HEK293 (cell line): ENCODE results near the gene STX18.

ENCODE experiments used
- GFI1B ChIP-seq: fragments of 450-650 bp; formaldehyde crosslinking; IDR thresholded peaks from 2 replicates; pipeline ENCODE4 v1.5.1; 2016; ENCODE audit warnings: missing biosample characterization, missing genetic modification characterization
- GLI2 ChIP-seq: fragments of 450-650 bp; formaldehyde crosslinking; IDR thresholded peaks from 2 replicates; pipeline ENCODE4; 2017; ENCODE audit warnings: missing biosample characterization, missing genetic modification characterization, low read depth, borderline replicate concordance
- GLI4 ChIP-seq: fragments of 450-650 bp; formaldehyde crosslinking; IDR thresholded peaks from 2 replicates; pipeline ENCODE4 v1.5.1; 2016; ENCODE audit warnings: missing biosample characterization, missing genetic modification characterization
- HIC1 ChIP-seq: fragments of 450-650 bp; formaldehyde crosslinking; IDR thresholded peaks from 2 replicates; pipeline ENCODE4 v1.5.1; 2016; ENCODE audit warnings: missing biosample characterization, missing genetic modification characterization
- HOXA7 ChIP-seq: sonication (generic); formaldehyde crosslinking; IDR thresholded peaks from 2 replicates; pipeline ENCODE4 v1.8.1; 2022; ENCODE audit warnings: missing genetic modification reagents, borderline replicate concordance
- MYNN ChIP-seq: fragments of 450-650 bp; formaldehyde crosslinking; IDR thresholded peaks from 2 replicates; pipeline ENCODE4 v1.5.1; 2016; ENCODE audit warnings: missing biosample characterization, missing genetic modification characterization, borderline replicate concordance
- PRDM10 ChIP-seq: fragments of 450-650 bp; formaldehyde crosslinking; IDR thresholded peaks from 2 replicates; pipeline ENCODE4 v1.5.1; 2016; ENCODE audit warnings: missing biosample characterization, missing genetic modification characterization
- REST ChIP-seq: fragments of 450-650 bp; formaldehyde crosslinking; IDR thresholded peaks from 2 replicates; pipeline ENCODE4 v1.5.1; 2016; ENCODE audit warnings: missing biosample characterization, missing genetic modification characterization
- SP7 ChIP-seq: fragments of 450-650 bp; formaldehyde crosslinking; IDR thresholded peaks from 2 replicates; pipeline ENCODE4 v1.5.1; 2016; ENCODE audit warnings: missing biosample characterization, missing genetic modification characterization
- ZBTB17 ChIP-seq: fragments of 450-650 bp; formaldehyde crosslinking; IDR thresholded peaks from 2 replicates; pipeline ENCODE4 v1.5.1; 2016; ENCODE audit warnings: missing biosample characterization, missing genetic modification characterization
- ZIC2 ChIP-seq: fragments of 450-650 bp; formaldehyde crosslinking; IDR thresholded peaks from 2 replicates; pipeline ENCODE4 v1.5.1; 2016; ENCODE audit warnings: missing biosample characterization, missing genetic modification characterization
- ZNF114 ChIP-seq: fragments of 450-650 bp; formaldehyde crosslinking; IDR thresholded peaks from 2 replicates; pipeline ENCODE4 v1.5.0; 2017; ENCODE audit warnings: missing biosample characterization, missing genetic modification characterization
- ZNF394 ChIP-seq: fragments of 450-650 bp; formaldehyde crosslinking; IDR thresholded peaks from 2 replicates; pipeline ENCODE4 v1.5.1; 2016; ENCODE audit warnings: missing biosample characterization, missing genetic modification characterization, mild to moderate bottlenecking, moderate library complexity, borderline replicate concordance
- ZNF398 ChIP-seq: fragments of 450-650 bp; formaldehyde crosslinking; IDR thresholded peaks from 2 replicates; pipeline ENCODE4 v1.5.1; 2017; ENCODE audit warnings: missing biosample characterization, missing genetic modification characterization
- ZNF518A ChIP-seq: fragments of 450-650 bp; formaldehyde crosslinking; conservative IDR thresholded peaks from 2 replicates; pipeline ENCODE4 v1.5.1; 2016; ENCODE audit warnings: low read depth, missing biosample characterization, missing genetic modification characterization
- ZNF521 ChIP-seq: fragments of 450-650 bp; formaldehyde crosslinking; IDR thresholded peaks from 2 replicates; pipeline ENCODE4 v1.5.1; 2017; ENCODE audit warnings: missing biosample characterization, mild to moderate bottlenecking, missing genetic modification characterization
- ZNF623 ChIP-seq: fragments of 450-650 bp; formaldehyde crosslinking; IDR thresholded peaks from 2 replicates; pipeline ENCODE4 v1.5.1; 2016; ENCODE audit warnings: missing biosample characterization, missing genetic modification characterization
- ZNF785 ChIP-seq: fragments of 450-650 bp; formaldehyde crosslinking; IDR thresholded peaks from 2 replicates; pipeline ENCODE4 v1.5.1; 2016; ENCODE audit warnings: missing biosample characterization, missing genetic modification characterization
- ZSCAN18 ChIP-seq: fragments of 450-650 bp; formaldehyde crosslinking; IDR thresholded peaks from 2 replicates; pipeline ENCODE4 v1.5.1; 2016; ENCODE audit warnings: missing biosample characterization, missing genetic modification characterization
- ZSCAN5A ChIP-seq: fragments of 450-650 bp; formaldehyde crosslinking; IDR thresholded peaks from 2 replicates; pipeline ENCODE4 v1.5.1; 2016; ENCODE audit warnings: missing biosample characterization, missing genetic modification characterization

STX18 gene

GRCh38 chr4:4574792-4575191, 32.9 kb upstream of the STX18 start (continued):
- no peak for TF ChIP-seq ZNF518A (tag by site-specific recombination)
- TF ChIP-seq ZIC2, result no peak
- TF ChIP-seq ZSCAN5A (tag by site-specific recombination), result no peak
- no peak for TF ChIP-seq ZNF623 (tag by site-specific recombination)
- TF ChIP-seq HIC1 (tag by site-specific recombination), result no peak
- no peak for TF ChIP-seq REST (tag by site-specific recombination)
- TF ChIP-seq ZBTB17 (tag by site-specific recombination), result no peak
- TF ChIP-seq PRDM10, result no peak
- TF ChIP-seq MYNN (tag by site-specific recombination), result no peak
- TF ChIP-seq ZNF521 (tag by site-specific recombination), result no peak
- no peak for TF ChIP-seq GLI2
- peak; percentile 77 for TF ChIP-seq ZNF398 (tag by site-specific recombination)
- TF ChIP-seq ZNF785, result no peak
- peak; percentile 27; the same call in 1 of the 2 replicates for TF ChIP-seq SP7 (tag by site-specific recombination)
- no peak for TF ChIP-seq ZNF114
- TF ChIP-seq ZSCAN18 (tag by site-specific recombination), result no peak
- no peak for TF ChIP-seq HOXA7 (CRISPR knock-in tag)
- no peak for TF ChIP-seq GLI4 (tag by site-specific recombination)
- peak; percentile 50; the same call in 1 of the 2 replicates for TF ChIP-seq GFI1B (tag by site-specific recombination)
- TF ChIP-seq ZNF394 (tag by site-specific recombination), result no peak
